HTERT RPE-1 (cell line): ENCODE results near the gene ELANE.

Experiments used
- in situ Hi-C: fragments of 300-500 bp; cut with MboI; formaldehyde crosslinking; loops from 4 replicates; pipeline ENCODE4 v1.14.3; 2020; ENCODE audit warnings: low sequenced_read_pairs

ELANE gene

GRCh38 chr19:852136-853013 is at the start of gene ELANE:
TSS of gene ELANE (plus strand) at chr19:852303. CDS start at chr19:852329, 26 bp downstream.
- in situ Hi-C loops, result no loop called here

- in situ Hi-C loops, result no loop called here
Observed at GRCh38 chr19:802498-803098, 49.5 kb upstream of the ELANE start.

- in situ Hi-C loops, result no loop called here
Observed at GRCh38 chr19:803099-803561, 49.0 kb upstream of the ELANE start.

- in situ Hi-C loops, result no loop called here
Observed at GRCh38 chr19:803686-804418, 48.3 kb upstream of the ELANE start.

DNA sequence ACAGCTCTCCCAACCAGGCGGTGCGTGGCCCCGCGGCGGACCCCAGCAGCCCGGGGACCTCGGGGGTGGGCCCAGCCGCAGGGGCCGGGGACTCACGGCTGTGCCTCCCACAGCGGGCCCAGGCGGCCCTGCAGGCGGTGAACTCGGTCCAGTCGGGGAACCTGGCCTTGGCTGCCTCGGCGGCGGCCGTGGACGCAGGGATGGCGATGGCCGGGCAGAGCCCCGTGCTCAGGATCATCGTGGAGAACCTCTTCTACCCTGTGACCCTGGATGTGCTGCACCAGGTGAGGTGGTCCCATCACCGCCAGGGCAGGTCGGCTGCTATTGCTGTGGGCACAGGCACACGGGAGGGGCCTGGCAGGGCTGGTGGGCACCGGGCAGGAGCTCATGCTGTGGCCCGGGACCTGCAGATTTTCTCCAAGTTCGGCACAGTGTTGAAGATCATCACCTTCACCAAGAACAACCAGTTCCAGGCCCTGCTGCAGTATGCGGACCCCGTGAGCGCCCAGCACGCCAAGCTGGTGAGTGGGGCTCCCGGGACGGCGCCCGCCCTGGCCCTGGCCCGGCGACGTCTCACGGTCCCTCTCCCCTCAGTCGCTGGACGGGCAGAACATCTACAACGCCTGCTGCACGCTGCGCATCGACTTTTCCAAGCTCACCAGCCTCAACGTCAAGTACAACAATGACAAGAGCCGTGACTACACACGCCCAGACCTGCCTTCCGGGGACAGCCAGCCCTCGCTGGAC is 47.5 kb upstream of the ELANE start:
- in situ Hi-C loops, result no loop called here

- in situ Hi-C loops, result no loop called here
Observed at GRCh38 chr19:805166-805551, 46.9 kb upstream of the ELANE start.

DNA sequence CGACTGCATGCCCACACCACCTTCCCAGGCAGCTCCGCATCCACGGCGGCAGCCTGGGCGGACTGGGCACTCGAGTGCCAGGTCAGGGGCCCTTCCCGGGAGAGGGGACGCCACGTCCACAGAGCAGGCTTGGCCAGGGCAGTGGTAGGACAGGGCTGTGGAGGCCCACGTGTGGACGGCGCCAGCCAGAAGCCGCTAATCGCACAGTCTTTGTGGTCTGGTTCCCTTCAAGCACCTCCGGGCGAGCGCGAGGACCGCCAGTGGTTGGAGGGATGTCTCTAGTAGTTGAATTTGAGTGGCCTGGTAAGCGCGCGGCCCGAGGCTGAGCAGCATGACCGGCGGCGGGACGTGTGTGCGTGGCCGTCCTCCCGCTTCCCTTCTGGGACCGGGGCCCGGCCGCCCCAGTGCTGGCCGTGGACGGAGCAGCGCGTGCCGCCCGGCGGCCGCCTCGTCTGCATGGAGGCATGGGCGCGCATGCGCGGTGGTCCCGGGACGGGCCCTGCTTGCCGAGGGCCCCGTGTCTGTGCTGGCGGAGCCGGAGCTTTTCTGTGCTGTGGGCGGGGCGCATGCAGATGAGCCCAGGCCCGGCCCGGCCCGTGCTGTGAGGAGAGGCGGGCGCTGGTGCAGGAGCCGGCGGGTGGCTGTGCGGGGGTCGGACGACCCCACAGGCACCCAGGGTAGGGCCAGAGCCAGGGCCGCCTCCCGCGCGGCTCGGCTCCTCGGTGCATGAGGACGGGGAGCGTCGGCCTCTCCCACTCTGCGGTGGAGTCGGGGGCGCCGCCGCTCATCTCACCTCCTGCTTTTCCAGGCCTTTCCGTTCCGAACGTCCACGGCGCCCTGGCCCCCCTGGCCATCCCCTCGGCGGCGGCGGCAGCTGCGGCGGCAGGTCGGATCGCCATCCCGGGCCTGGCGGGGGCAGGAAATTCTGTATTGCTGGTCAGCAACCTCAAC is 46.2 kb upstream of the ELANE start:
- in situ Hi-C loops, result no loop called here

GRCh38 chr19:806815-807421 is 45.2 kb upstream of the ELANE start:
- in situ Hi-C loops, result no loop called here

GRCh38 chr19:807627-808422 is 44.3 kb upstream of the ELANE start:
- in situ Hi-C loops, result no loop called here

DNA sequence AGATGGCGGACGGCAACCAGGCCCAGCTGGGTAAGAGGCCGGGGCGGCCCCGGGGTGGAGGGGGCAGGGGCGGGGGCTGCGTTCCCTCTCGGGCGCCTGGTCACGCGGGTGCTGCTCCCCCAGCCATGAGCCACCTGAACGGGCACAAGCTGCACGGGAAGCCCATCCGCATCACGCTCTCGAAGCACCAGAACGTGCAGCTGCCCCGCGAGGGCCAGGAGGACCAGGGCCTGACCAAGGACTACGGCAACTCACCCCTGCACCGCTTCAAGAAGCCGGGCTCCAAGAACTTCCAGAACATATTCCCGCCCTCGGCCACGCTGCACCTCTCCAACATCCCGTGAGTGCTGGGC is 43.7 kb upstream of the ELANE start:
- in situ Hi-C loops, result no loop called here

- in situ Hi-C loops, result no loop called here
Observed at GRCh38 chr19:810077-810855, 41.8 kb upstream of the ELANE start.

DNA sequence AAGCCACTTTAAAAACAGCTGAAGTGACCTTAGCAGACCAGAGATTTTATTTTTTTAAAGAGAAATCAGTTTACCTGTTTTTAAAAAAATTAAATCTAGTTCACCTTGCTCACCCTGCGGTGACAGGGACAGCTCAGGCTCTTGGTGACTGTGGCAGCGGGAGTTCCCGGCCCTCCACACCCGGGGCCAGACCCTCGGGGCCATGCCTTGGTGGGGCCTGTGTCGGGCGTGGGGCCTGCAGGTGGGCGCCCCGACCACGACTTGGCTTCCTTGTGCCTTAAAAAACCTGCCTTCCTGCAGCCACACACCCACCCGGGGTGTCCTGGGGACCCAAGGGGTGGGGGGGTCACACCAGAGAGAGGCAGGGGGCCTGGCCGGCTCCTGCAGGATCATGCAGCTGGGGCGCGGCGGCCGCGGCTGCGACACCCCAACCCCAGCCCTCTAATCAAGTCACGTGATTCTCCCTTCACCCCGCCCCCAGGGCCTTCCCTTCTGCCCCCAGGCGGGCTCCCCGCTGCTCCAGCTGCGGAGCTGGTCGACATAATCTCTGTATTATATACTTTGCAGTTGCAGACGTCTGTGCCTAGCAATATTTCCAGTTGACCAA is 41.1 kb upstream of the ELANE start:
- in situ Hi-C loops, result no loop called here

- in situ Hi-C loops, result no loop called here
Observed at GRCh38 chr19:811506-812048, 40.5 kb upstream of the ELANE start.

DNA sequence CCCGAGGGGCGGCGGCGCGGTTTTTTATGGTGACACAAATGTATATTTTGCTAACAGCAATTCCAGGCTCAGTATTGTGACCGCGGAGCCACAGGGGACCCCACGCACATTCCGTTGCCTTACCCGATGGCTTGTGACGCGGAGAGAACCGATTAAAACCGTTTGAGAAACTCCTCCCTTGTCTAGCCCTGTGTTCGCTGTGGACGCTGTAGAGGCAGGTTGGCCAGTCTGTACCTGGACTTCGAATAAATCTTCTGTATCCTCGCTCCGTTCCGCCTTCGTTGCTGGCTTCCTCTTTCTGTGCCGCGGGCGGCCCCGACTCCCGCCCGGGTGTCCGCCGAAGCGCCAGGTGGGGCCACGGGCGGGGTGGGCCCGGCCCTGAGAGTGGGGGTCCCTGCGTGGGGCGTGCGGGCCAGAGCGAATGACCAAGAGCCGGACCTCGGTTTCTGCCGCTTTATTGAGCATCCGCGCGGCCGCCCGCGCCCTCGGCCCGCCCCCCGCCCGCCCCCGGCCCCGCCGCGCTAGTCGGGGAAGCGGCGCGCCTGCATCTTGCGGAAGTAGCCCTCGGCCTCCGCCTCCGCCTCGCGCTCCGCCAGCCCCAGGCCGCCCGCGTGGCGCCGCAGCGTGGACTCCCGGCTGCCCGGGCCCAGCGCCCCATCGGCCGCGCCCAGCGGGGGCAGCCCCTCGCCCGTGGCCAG is 39.9 kb upstream of the ELANE start:
- in situ Hi-C loops, result no loop called here

GRCh38 chr19:812747-813218 is 39.3 kb upstream of the ELANE start:
- in situ Hi-C loops, result no loop called here
